Measurements from ENCODE around the gene CENPX. TPM values are rescaled to one million over a fixed set of nuclear protein-coding genes. Genes with fewer than 3 reads are reported as not detected.
A peak's percentile ranks its signal among the peaks of the same experiment; 100 is the strongest.
"Not testable (repeated sequence)": the region's sequence is repeated elsewhere in the genome, so short reads cannot be mapped to it uniquely, and the experiment has no call there.

Gene CENPX
- total RNA-seq, 1 experiment from 2014 or later = 77.9 TPM

DNA sequence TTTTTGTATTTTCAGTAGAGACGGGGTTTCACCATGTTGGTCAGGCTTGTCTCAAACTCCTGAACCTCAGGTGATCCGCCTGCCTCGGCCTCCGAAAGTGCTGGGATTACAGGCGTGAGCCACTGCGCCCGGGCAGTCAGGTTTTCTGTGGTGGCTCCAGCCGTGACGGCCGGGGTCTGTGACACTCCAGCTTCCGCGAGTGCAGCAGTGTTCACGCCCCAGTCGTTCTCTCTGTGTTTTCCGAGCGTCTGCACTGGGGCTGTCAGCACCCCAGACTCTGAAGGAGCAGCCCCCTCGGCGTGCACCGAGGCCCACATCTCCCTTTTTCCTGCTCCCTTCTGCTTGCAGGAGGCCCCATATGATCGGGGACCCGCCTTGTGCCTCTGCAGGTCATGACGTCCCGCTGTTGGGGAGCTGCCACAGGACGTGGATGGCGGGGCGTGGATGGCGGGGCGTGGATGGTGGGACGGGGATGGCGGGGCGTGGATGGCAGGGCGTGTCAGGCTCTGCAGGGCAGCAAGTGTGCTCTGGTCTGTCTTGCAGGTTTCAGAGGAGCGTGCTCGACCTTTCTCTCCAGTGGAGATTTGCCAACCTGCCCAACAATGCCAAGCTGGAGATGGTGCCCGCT, 39.6 kb downstream of the CENPX start:
- no peaks in the 10 kb centered on the region for H3K9me3 ChIP-seq (ENCODE audit: control insufficient read depth, low read depth, low read length)
- Mint-ChIP-seq H3K9me3 (no peaks in the 10 kb centered on the region; a peak in 2 of 5 replicates), H3K4me3 (peak overlapping the region in 1 of 2 experiments; percentile 6; a peak in 1 of 5 replicates), H3K27me3 (ENCODE audit: low read depth) (no peaks in the 10 kb centered on the region), H3K36me3 (ENCODE audit: insufficient read depth in 1 of 3, low read depth in 3 of 3) (peaks cover 6 to 60% (median 55%) of the 10 kb centered on the region in 3 experiments), H3K4me1 (peaks cover 3 to 9% of the 10 kb centered on the region in 2 experiments; a peak in 2 of 4 replicates), H3K27ac (peak overlapping the region in 1 of 3 experiments; percentile 27; a peak in 1 of 7 replicates)
- no peak overlapping the region for H2BK15ac ChIP-seq (ENCODE audit: low read depth, low read length)
- H3K4me1 ChIP-seq (ENCODE audit: insufficient read depth, low read length) = no peaks in the 10 kb centered on the region
- no peak overlapping the region for H2AK5ac ChIP-seq (ENCODE audit: insufficient read length, low read length)
- H3K23ac ChIP-seq (ENCODE audit: insufficient read length, low read depth, low read length) = no peak overlapping the region
- H3K9ac ChIP-seq (ENCODE audit: extremely low read depth, insufficient read length, low read length) = no peak overlapping the region
- H4K91ac ChIP-seq (ENCODE audit: insufficient read length, low read depth, low read length) = no peak overlapping the region
- no peak overlapping the region for H2BK20ac ChIP-seq (ENCODE audit: low read depth, low read length, poor library complexity, severe bottlenecking)
- no peak overlapping the region for H3K18ac ChIP-seq (ENCODE audit: insufficient read length, low read depth, low read length)
- H4K8ac ChIP-seq (replicated peaks; ENCODE audit: insufficient read length, low read depth, low read length) = no peak overlapping the region
- H3K79me1 ChIP-seq (ENCODE audit: insufficient read depth, low read depth, low read length, poor library complexity, severe bottlenecking) = no peaks in the 10 kb centered on the region
- H2AFZ ChIP-seq (ENCODE audit: low read length) = no peak overlapping the region
- no peaks in the 10 kb centered on the region for H3K27me3 ChIP-seq (ENCODE audit: insufficient read depth, low read length)
- H3K56ac ChIP-seq (ENCODE audit: insufficient read length, low read depth, low read length) = no peak overlapping the region
- no CpG with 5 or more reads among the region's 35 CpGs for WGBS (ENCODE audit: extremely low coverage, insufficient read length, low lambda C conversion rate)
- no peak overlapping the region for H3T11ph ChIP-seq (ENCODE audit: low read length)
- TF ChIP-seq CTCF (conservative IDR thresholded peaks at IDR 0.05) = no peak
- no peak overlapping the region for H4K5ac ChIP-seq (ENCODE audit: insufficient read length, low read depth, low read length)
- no peak overlapping the region for H3K27ac ChIP-seq (ENCODE audit: insufficient read length, low read depth, low read length)
- H2BK5ac ChIP-seq (ENCODE audit: insufficient read length, low read length) = no peak overlapping the region
- H3K14ac ChIP-seq (ENCODE audit: insufficient read depth, low read length) = no peak overlapping the region
- no peaks in the 10 kb centered on the region for H3K23me2 ChIP-seq (ENCODE audit: insufficient read length, low read depth, low read length, poor library complexity, severe bottlenecking)
- H2BK12ac ChIP-seq (ENCODE audit: insufficient read length, low read depth, low read length) = no peak overlapping the region
- DNase-seq = no peak
- H3K4me2 ChIP-seq (ENCODE audit: insufficient read depth, insufficient read length, low read length) = no peak overlapping the region
- no peak overlapping the region for H3K4ac ChIP-seq (ENCODE audit: low read depth, low read length)
- H2BK120ac ChIP-seq (ENCODE audit: low read depth, low read length, poor library complexity, severe bottlenecking) = no peak overlapping the region
- H3K79me2 ChIP-seq (ENCODE audit: insufficient read depth, low read length) = no peaks in the 10 kb centered on the region
- no peaks in the 10 kb centered on the region for H4K20me1 ChIP-seq (ENCODE audit: control insufficient read depth, insufficient read depth, insufficient read length)

DNA sequence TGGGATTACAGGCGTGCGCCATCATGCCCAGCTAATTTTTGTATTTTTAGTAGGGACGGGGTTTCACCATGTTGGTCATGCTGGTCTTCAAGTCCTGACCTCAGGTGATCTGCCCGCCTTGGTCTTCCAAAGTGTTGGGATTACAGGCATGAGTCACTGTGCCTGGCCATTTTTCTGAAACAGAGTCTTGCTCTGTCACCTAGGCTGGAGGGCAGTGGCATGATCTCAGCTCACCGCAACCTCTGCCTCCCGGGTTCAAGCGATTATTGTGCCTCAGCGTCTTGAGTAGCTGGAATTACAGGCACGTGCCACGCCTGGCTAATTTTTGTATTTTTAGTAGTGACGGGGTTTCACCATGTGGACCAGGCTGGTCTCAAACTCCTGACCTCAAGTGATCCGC, 41.2 kb downstream of the CENPX start:
- H2AFZ ChIP-seq (ENCODE audit: low read length); H4K8ac ChIP-seq (replicated peaks; ENCODE audit: insufficient read length, low read depth, low read length); H3K4me2 ChIP-seq (ENCODE audit: insufficient read depth, insufficient read length, low read length); H3K9me3 ChIP-seq (ENCODE audit: control insufficient read depth, low read depth, low read length); H4K5ac ChIP-seq (ENCODE audit: insufficient read length, low read depth, low read length); H3K18ac ChIP-seq (ENCODE audit: insufficient read length, low read depth, low read length); H2BK12ac ChIP-seq (ENCODE audit: insufficient read length, low read depth, low read length); H3K23ac ChIP-seq (ENCODE audit: insufficient read length, low read depth, low read length); H4K20me1 ChIP-seq (ENCODE audit: control insufficient read depth, insufficient read depth, insufficient read length); H4K91ac ChIP-seq (ENCODE audit: insufficient read length, low read depth, low read length); H3K4ac ChIP-seq (ENCODE audit: low read depth, low read length); H3K9ac ChIP-seq (ENCODE audit: extremely low read depth, insufficient read length, low read length); H2AK5ac ChIP-seq (ENCODE audit: insufficient read length, low read length); H3K4me1 ChIP-seq (ENCODE audit: insufficient read depth, low read length); H2BK120ac ChIP-seq (ENCODE audit: low read depth, low read length, poor library complexity, severe bottlenecking); H3K27me3 ChIP-seq (ENCODE audit: insufficient read depth, low read length); DNase-seq; H3K27ac Mint-ChIP-seq; H2BK5ac ChIP-seq (ENCODE audit: insufficient read length, low read length); H3K27ac ChIP-seq (ENCODE audit: insufficient read length, low read depth, low read length); H3K79me2 ChIP-seq (ENCODE audit: insufficient read depth, low read length); H3T11ph ChIP-seq (ENCODE audit: low read length); H2BK15ac ChIP-seq (ENCODE audit: low read depth, low read length); H3K14ac ChIP-seq (ENCODE audit: insufficient read depth, low read length); H3K9me3 Mint-ChIP-seq; H2BK20ac ChIP-seq (ENCODE audit: low read depth, low read length, poor library complexity, severe bottlenecking); H3K27me3 Mint-ChIP-seq (ENCODE audit: low read depth); H3K56ac ChIP-seq (ENCODE audit: insufficient read length, low read depth, low read length); H3K79me1 ChIP-seq (ENCODE audit: insufficient read depth, low read depth, low read length, poor library complexity, severe bottlenecking); H3K4me3 Mint-ChIP-seq: not testable (repeated sequence)
- peaks cover 11% of the 10 kb centered on the region for H3K23me2 ChIP-seq (ENCODE audit: insufficient read length, low read depth, low read length, poor library complexity, severe bottlenecking)
- WGBS (ENCODE audit: extremely low coverage, insufficient read length, low lambda C conversion rate) = no CpG with 5 or more reads among the region's 12 CpGs
- Mint-ChIP-seq H3K36me3 (ENCODE audit: insufficient read depth in 1 of 3, low read depth in 3 of 3) (peaks cover 6 to 50% (median 49%) of the 10 kb centered on the region in 3 experiments), H3K4me1 (peaks cover 5 to 12% of the 10 kb centered on the region in 2 experiments; a peak in 3 of 4 replicates)

Measured in H9 (cell line).